Bronchus fibroblast of lung (primary cell): ENCODE data around the gene GM2A. TPM values are rescaled to one million over a fixed set of nuclear protein-coding genes. Genes with fewer than 3 reads are reported as not detected.

Experiments
- total RNA-seq: library from RNA; depleted of rRNA; stranded (reverse); fragments of >200 nt; gene quantifications from 2 replicates; pipeline ENCODE4 v1.2.3, GENCODE V29; 2015

Gene GM2A
- total RNA-seq = 21.4 and 22.0 TPM in 2 replicates

DNA sequence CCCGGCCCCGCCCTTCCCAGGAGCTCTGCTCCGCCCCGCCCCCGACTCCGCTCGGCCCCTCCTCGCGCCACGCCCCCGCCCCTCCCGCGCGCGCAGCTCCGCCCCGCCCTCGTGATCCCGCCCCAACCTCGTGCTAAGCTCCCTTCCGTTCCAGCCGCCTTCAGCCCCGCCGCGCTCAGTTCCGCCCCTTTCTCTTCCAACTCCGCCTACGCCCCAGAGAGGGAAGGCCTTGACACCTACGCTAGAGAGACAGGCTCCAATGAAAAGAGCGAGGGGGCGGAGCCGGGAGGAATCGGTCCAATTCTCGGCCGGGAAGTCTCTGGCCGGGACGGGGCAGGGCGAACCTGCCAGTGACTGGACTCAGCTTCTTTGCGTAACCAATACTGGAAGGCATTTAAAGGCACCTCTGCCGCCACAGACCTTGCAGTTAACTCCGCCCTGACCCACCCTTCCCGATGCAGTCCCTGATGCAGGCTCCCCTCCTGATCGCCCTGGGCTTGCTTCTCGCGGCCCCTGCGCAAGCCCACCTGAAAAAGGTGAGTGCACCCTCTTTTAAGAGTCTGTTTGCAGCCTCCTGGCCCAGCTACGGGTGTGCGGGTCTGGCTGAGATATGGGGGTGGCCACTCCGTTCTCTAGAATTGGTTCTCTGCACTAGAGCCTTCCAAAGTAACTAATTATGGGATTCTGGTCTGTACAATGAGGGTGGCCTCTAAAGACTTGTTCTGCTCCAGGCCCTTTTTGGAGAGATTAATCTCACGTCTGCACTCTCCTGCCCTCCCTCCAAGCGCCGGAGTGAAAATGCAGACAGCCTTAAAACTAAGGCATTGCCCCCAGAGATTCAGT, at the start of gene GM2A:
GM2A (plus strand) TSS at position 424 of the 843 bp plus-strand sequence; CDS start at position 456, 32 bp downstream.

DNA sequence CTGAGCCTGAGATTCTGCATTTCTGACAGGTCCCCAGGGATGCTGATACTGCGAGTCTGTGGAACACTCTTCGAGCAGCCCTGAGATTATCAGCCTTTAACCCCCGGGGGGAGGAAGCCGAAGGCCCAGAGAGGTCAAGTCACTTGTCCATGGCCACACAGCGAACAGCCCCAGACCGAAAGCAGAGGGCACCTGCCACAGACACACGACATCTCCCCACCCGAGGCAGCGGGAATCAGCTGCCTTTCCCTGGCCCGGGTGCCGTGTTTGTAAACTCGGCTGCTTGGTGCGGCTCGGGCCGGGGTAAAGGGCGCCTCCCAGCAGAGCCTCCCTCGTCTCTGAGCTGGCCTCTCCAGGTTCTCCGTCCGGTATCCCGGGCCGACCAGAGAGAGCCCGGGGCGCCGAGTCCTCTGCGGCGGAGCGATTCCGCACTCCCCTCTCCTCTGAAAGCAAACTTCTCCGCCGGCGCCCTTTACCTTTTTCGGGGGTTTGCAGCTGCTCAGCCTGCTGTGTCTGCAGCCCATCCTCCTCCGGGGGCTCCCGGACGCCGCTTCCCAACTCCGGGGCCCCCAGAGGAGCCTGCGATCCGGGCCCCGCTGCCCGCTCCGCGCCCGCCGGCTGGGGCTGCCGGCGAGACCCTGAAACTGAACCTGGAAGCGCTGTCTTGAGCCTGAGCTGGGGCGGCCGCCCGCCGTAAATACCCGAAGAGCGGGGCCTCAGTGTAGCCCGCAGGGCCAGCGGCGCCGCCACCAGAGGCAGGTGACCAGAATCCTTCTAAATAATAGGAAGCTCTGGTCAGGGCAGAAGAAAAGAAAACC, 29.3 kb upstream of the GM2A start, which contains the start of gene CCDC69:
CCDC69 (minus strand) TSS at position 646 of the 818 bp plus-strand sequence; CDS start at position 524, 122 bp downstream.

DNA sequence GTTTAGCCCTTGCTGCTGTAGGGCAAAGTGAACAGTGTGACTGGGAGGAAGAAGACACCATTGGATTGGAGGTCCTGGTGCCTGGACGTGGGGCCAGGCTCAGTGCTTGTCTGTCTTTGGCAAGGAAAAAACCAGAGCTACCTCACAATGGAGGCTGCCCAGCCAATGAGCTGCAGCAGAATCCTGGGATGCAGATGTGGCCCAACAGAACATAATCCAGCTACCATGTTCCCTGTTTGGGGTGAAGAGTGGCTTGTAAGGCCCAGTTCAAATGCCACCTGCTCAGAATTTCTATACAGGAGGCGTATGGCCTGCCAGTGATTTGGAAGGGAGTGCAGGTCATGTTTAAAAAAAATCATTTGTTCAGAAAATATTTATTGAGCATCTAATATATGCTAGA, 50.7 kb downstream of the GM2A start, which contains the start of gene SLC36A3:
SLC36A3 (minus strand) TSS at position 101 of the 400 bp plus-strand sequence. CDS start 412 bp downstream, outside the sequence.

Other genes with a start within 250 kb of the GM2A start
- 2.4 and 2.7 TPM in 2 replicates for gene GPX3, start 232.6 kb upstream of the GM2A start, total RNA-seq
- 46.9 and 47.9 TPM in 2 replicates for gene TNIP1, start 172.2 kb upstream of the GM2A start, total RNA-seq
- 398 and 405 TPM in 2 replicates for gene ANXA6, start 95.4 kb upstream of the GM2A start, total RNA-seq
- 2.1 and 2.4 TPM in 2 replicates for gene CCDC69, start 29.1 kb upstream of the GM2A start, total RNA-seq
- not detected in 2 replicates for gene SLC36A3, start 50.6 kb downstream of the GM2A start, total RNA-seq
- not detected in 2 replicates for gene SLC36A2, start 94.4 kb downstream of the GM2A start, total RNA-seq
- gene SLC36A1, start 194.4 kb downstream of the GM2A start, total RNA-seq = 3.0 and 5.9 TPM in 2 replicates